Prostate gland (tissue), 2 donors: Measurements from ENCODE around the gene GNB2.

ENCODE experiments used
- POLR2AphosphoS5 ChIP-seq: sonication (generic); formaldehyde crosslinking; IDR thresholded peaks from one replicate; pipeline ENCODE4 v1.6.1; 2017; ENCODE audit warnings: antibody characterized with exemption
- TF ChIP-seq, protein P1 (sequence below), 4 experiments: fragments of 200-600 bp in 2 of 4; fragments of 450-650 bp in 2 of 4; sonication (generic) in 2 of 4; IDR thresholded peaks; 1 replicate in 3 of 4; 2 replicates in 1 of 4; pipeline ENCODE4 v1.5.1; 2016 to 2019; ENCODE audit warnings: antibody characterized with exemption in 4 of 4, mild to moderate bottlenecking in 2 of 4, moderate library complexity in 2 of 4

GRCh38 chr7:100674411-100675104, 1.0 kb downstream of the GNB2 start:
- TF ChIP-seq, protein P1, sequence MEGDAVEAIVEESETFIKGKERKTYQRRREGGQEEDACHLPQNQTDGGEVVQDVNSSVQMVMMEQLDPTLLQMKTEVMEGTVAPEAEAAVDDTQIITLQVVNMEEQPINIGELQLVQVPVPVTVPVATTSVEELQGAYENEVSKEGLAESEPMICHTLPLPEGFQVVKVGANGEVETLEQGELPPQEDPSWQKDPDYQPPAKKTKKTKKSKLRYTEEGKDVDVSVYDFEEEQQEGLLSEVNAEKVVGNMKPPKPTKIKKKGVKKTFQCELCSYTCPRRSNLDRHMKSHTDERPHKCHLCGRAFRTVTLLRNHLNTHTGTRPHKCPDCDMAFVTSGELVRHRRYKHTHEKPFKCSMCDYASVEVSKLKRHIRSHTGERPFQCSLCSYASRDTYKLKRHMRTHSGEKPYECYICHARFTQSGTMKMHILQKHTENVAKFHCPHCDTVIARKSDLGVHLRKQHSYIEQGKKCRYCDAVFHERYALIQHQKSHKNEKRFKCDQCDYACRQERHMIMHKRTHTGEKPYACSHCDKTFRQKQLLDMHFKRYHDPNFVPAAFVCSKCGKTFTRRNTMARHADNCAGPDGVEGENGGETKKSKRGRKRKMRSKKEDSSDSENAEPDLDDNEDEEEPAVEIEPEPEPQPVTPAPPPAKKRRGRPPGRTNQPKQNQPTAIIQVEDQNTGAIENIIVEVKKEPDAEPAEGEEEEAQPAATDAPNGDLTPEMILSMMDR (IDR thresholded peaks at IDR 0.05) = no peak
- TF ChIP-seq POLR2AphosphoS5 = no peak
